ENCODE results near the gene GMPPA.

The GMPPA gene

GRCh38 chr2:219540784-219541504 lies 42.3 kb downstream of the GMPPA start:
- FAIRE-seq, result no peak

- no peak for FAIRE-seq
Observed at GRCh38 chr2:219541611-219542180, 43.0 kb downstream of the GMPPA start.

GRCh38 chr2:219542931-219543595 lies 44.4 kb downstream of the GMPPA start:
- no peak for FAIRE-seq

GRCh38 chr2:219543596-219544358 lies 45.1 kb downstream of the GMPPA start, which contains the start of the genes CHPF and TMEM198:
Gene CHPF (minus strand): TSS chr2:219543809. CDS start chr2:219543538, 271 bp downstream.
Gene TMEM198 (plus strand): TSS chr2:219544028. CDS start chr2:219544728, 700 bp downstream.
- peak; percentile 49 for FAIRE-seq

GRCh38 chr2:219544567-219544966 lies 45.9 kb downstream of the GMPPA start:
- no peak for FAIRE-seq

- FAIRE-seq, result no peak
Observed at GRCh38 chr2:219545295-219545942, 46.7 kb downstream of the GMPPA start.

GRCh38 chr2:219545943-219546352 lies 47.3 kb downstream of the GMPPA start:
- no peak for FAIRE-seq

GRCh38 chr2:219547621-219548020 lies 48.9 kb downstream of the GMPPA start:
- FAIRE-seq, result no peak

GRCh38 chr2:219548990-219549389 lies 50.3 kb downstream of the GMPPA start:
- no peak for FAIRE-seq

GRCh38 chr2:219549619-219550018 lies 50.9 kb downstream of the GMPPA start:
- FAIRE-seq, result no peak

GRCh38 chr2:219551441-219552381 lies 53.0 kb downstream of the GMPPA start:
- FAIRE-seq, result no peak

- FAIRE-seq, result no peak
Observed at GRCh38 chr2:219552382-219553167, 53.9 kb downstream of the GMPPA start.

GRCh38 chr2:219553168-219553417 lies 54.4 kb downstream of the GMPPA start:
- FAIRE-seq, result no peak

GRCh38 chr2:219553463-219553963 lies 54.8 kb downstream of the GMPPA start:
- FAIRE-seq, result no peak

GRCh38 chr2:219554350-219554749 lies 55.7 kb downstream of the GMPPA start:
- no peak for FAIRE-seq

- FAIRE-seq, result no peak
Observed at GRCh38 chr2:219555956-219556355, 57.3 kb downstream of the GMPPA start.

GRCh38 chr2:219556413-219556812 lies 57.7 kb downstream of the GMPPA start:
- no peak for FAIRE-seq
